GM12864 (cell line): ENCODE results near the gene PPP1R2.
"Not testable (repeated sequence)": the region's sequence is repeated elsewhere in the genome, so short reads cannot be mapped to it uniquely, and the experiment has no call there.

Experiments used
- DNase-seq: peaks from one replicate; pipeline ENCODE4 v3.0.0-alpha.2; 2011; ENCODE audit warnings: low read depth
- H3K4me3 ChIP-seq: 2 replicates; pipeline ENCODE4 v1.5.1; 2011; ENCODE audit warnings: mild to moderate bottlenecking, low read depth, low read length, control low read depth
- CTCF ChIP-seq: IDR thresholded peaks from 2 replicates; pipeline ENCODE4 v1.5.1; 2011; ENCODE audit warnings: low read depth, mild to moderate bottlenecking, moderate library complexity, low read length, control low read depth, inconsistent platforms; ENCODE audit errors: missing control alignments

The PPP1R2 gene

GRCh38 chr3:195542698-195543499 is at the start of gene PPP1R2:
TSS of gene PPP1R2 (minus strand) at chr3:195543325. CDS start at chr3:195543025, 300 bp downstream.
- H3K4me3 ChIP-seq, result peak within 1 kb of the TSS; percentile 96
- TF ChIP-seq CTCF, result no peak
- peak; percentile 62 for DNase-seq

GRCh38 chr3:195591852-195592251 is 48.7 kb upstream of the PPP1R2 start:
- TF ChIP-seq CTCF, result no peak
- H3K4me3 ChIP-seq, result no peak overlapping the region
- DNase-seq, result no peak

- TF ChIP-seq CTCF, result no peak
- DNase-seq, result no peak
- H3K4me3 ChIP-seq, result no peak overlapping the region
Observed at GRCh38 chr3:195591220-195591619, 48.1 kb upstream of the PPP1R2 start.

- H3K4me3 ChIP-seq, DNase-seq: not testable (repeated sequence)
Observed at GRCh38 chr3:195590381-195590780, 47.3 kb upstream of the PPP1R2 start.

- DNase-seq, H3K4me3 ChIP-seq: not testable (repeated sequence)
Observed at GRCh38 chr3:195589796-195590195, 46.7 kb upstream of the PPP1R2 start.

GRCh38 chr3:195587824-195588223 is 44.7 kb upstream of the PPP1R2 start:
- no peak overlapping the region for H3K4me3 ChIP-seq
- DNase-seq, result no peak
- TF ChIP-seq CTCF, result no peak

GRCh38 chr3:195587406-195587805 is 44.3 kb upstream of the PPP1R2 start:
- no peak overlapping the region for H3K4me3 ChIP-seq
- DNase-seq, result no peak
- TF ChIP-seq CTCF, result no peak

- DNase-seq, result no peak
- H3K4me3 ChIP-seq, result no peak overlapping the region
- no peak for TF ChIP-seq CTCF
Observed at GRCh38 chr3:195584543-195584870, 41.4 kb upstream of the PPP1R2 start.
